Parathyroid adenoma (tissue), 2 donors: ENCODE data around the gene MCRIP1.

Source experiments
- H2AFZ ChIP-seq: fragments of 300-600 bp; sonication (generic); one replicate; pipeline ENCODE4 v1.7.0; 2017; ENCODE audit warnings: antibody characterized with exemption, mild to moderate bottlenecking
- H3K27ac ChIP-seq: fragments of 300-600 bp; sonication (generic); one replicate; pipeline ENCODE4 v1.7.0; 2017
- H3K27me3 ChIP-seq: fragments of 300-600 bp; sonication (generic); one replicate; pipeline ENCODE4 v1.7.0; 2017; ENCODE audit warnings: low read length; ENCODE audit not compliant: control insufficient read depth, insufficient read depth
- H3K36me3 ChIP-seq: fragments of 300-600 bp; sonication (generic); one replicate; pipeline ENCODE4 v1.7.0; 2017; ENCODE audit warnings: low read length; ENCODE audit not compliant: control insufficient read depth, insufficient read depth
- H3K4me1 ChIP-seq: fragments of 300-600 bp; sonication (generic); one replicate; pipeline ENCODE4 v1.7.0; 2017; ENCODE audit warnings: control low read depth
- H3K4me2 ChIP-seq: fragments of 300-600 bp; sonication (generic); one replicate; pipeline ENCODE4 v1.7.0; 2017; ENCODE audit warnings: low read length
- H3K4me3 ChIP-seq: fragments of 300-600 bp; sonication (generic); one replicate; pipeline ENCODE4 v1.7.0; 2017; ENCODE audit warnings: low read depth, low read length
- H3K79me2 ChIP-seq: fragments of 300-600 bp; sonication (generic); one replicate; pipeline ENCODE4 v1.7.0; 2017; ENCODE audit warnings: control low read depth
- H3K9ac ChIP-seq: fragments of 300-600 bp; sonication (generic); one replicate; pipeline ENCODE4 v1.7.0; 2017; ENCODE audit warnings: mild to moderate bottlenecking
- H3K9me3 ChIP-seq: fragments of 300-600 bp; sonication (generic); one replicate; pipeline ENCODE4 v1.7.0; 2017; ENCODE audit warnings: low read length; ENCODE audit not compliant: control insufficient read depth
- CTCF ChIP-seq: fragments of 300-600 bp; sonication (generic); IDR thresholded peaks from one replicate; pipeline ENCODE4 v1.7.0; 2017; ENCODE audit warnings: antibody characterized with exemption, mild to moderate bottlenecking
- donor health status: primary hyperparathyroidism.

Gene MCRIP1

GRCh38 chr17:81868674-81869220 is 35.7 kb upstream of the MCRIP1 start:
- Histone ChIP-seq H3K9ac (no peak overlapping the region), H3K27me3 (no peaks in the 10 kb centered on the region), H3K36me3 (no peaks in the 10 kb centered on the region), H3K4me2 (no peak overlapping the region), H3K79me2 (peaks cover 30% of the 10 kb centered on the region), H3K27ac (no peak overlapping the region), H3K9me3 (no peaks in the 10 kb centered on the region), H3K4me1 (peaks cover 20% of the 10 kb centered on the region), H2AFZ (no peak overlapping the region), H3K4me3 (peak overlapping the region; percentile 65)
- TF ChIP-seq CTCF = no peak

- H3K4me2 ChIP-seq = no peak overlapping the region
- no peak overlapping the region for H3K4me3 ChIP-seq
- H3K9ac ChIP-seq = no peak overlapping the region
- no peak overlapping the region for H2AFZ ChIP-seq
- no peaks in the 10 kb centered on the region for H3K27me3 ChIP-seq
- no peaks in the 10 kb centered on the region for H3K9me3 ChIP-seq
- H3K4me1 ChIP-seq = peaks cover 20% of the 10 kb centered on the region
- H3K36me3 ChIP-seq = no peaks in the 10 kb centered on the region
- peaks cover 34% of the 10 kb centered on the region for H3K79me2 ChIP-seq
- TF ChIP-seq CTCF = no peak
- peak overlapping the region; percentile 9 for H3K27ac ChIP-seq
Observed at GRCh38 chr17:81867991-81868673, 35.0 kb upstream of the MCRIP1 start.

GRCh38 chr17:81867170-81867990 is 34.3 kb upstream of the MCRIP1 start:
- peaks cover 38% of the 10 kb centered on the region for H3K79me2 ChIP-seq
- no peak overlapping the region for H3K4me2 ChIP-seq
- peaks cover 18% of the 10 kb centered on the region for H3K4me1 ChIP-seq
- no peaks in the 10 kb centered on the region for H3K27me3 ChIP-seq
- no peak overlapping the region for H3K9ac ChIP-seq
- no peak overlapping the region for H3K27ac ChIP-seq
- no peaks in the 10 kb centered on the region for H3K9me3 ChIP-seq
- TF ChIP-seq CTCF = no peak
- no peak overlapping the region for H3K4me3 ChIP-seq
- no peak overlapping the region for H2AFZ ChIP-seq
- no peaks in the 10 kb centered on the region for H3K36me3 ChIP-seq

DNA sequence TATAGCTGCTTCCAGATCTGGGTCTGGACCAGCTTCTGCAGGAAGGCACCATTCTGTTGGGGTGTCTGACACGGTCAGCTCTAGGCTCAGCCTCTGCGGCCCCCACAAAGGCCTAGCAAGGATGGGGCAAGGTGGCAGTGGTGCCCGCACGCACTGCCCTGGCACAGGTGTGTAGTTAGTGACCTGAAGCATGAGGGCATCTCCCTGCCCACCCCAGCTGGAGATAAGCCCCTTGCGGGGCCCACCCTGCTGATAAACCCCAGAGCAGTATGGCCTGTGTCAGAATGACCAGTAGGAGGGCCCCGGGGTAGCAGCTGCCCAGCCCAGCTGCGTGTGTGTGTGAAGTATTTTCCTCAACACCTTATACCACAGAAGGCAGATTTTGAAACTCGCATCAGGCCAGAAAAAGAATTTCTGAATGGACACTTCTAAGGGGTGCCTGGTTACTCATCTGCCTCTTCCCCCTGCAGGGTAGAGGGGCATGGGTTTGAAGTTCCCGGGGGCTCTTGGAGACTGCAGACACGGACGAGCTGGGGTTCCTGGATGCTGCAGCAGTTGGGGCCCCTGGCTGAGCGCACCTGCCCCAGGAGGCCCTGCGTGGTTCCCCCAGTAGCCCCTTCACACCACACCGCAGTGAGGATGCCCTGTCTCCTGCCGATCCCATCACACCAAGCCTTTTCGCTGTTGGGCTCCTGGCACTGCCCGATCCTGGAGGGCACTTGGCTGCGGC is 33.5 kb upstream of the MCRIP1 start:
- H3K9ac ChIP-seq = no peak overlapping the region
- H2AFZ ChIP-seq = no peak overlapping the region
- no peaks in the 10 kb centered on the region for H3K9me3 ChIP-seq
- peaks cover 14% of the 10 kb centered on the region for H3K4me1 ChIP-seq
- no peak overlapping the region for H3K4me3 ChIP-seq
- H3K27me3 ChIP-seq = no peaks in the 10 kb centered on the region
- H3K4me2 ChIP-seq = no peak overlapping the region
- H3K79me2 ChIP-seq = peaks cover 34% of the 10 kb centered on the region
- TF ChIP-seq CTCF = no peak
- no peaks in the 10 kb centered on the region for H3K36me3 ChIP-seq
- no peak overlapping the region for H3K27ac ChIP-seq
